ENCODE measurements around the gene CHST9. TPM values are rescaled to one million over a fixed set of nuclear protein-coding genes. Genes with fewer than 3 reads are reported as not detected.

The CHST9 gene
- total and polyA plus RNA-seq, 2 of the 4 experiments (the other 2 are of a cell fraction), result not detected

- CTCF ChIA-PET, result no interaction called here
Observed at GRCh38 chr18:27062802-27063201, 122.3 kb downstream of the CHST9 start.

More at GRCh38 chr18:27062802-27063201, 122.3 kb downstream of the CHST9 start:
- intact Hi-C loops (cut with micrococcal nuclease) (no loop called here), dilution Hi-C loops (cut with HindIII; ENCODE audit: low sequenced_read_pairs, unreplicated experiment) (no loop called here), in situ Hi-C loops (cut with MboI; ENCODE audit: low sequenced_read_pairs) (no loop called here)
- H3K56ac ChIP-seq (ENCODE audit: extremely low read depth, insufficient read depth, low read length), result no peak overlapping the region
- no peaks in the 10 kb centered on the region for H3K36me3 ChIP-seq (ENCODE audit: control insufficient read depth, insufficient read depth, low read length)
- no peak overlapping the region for H4K8ac ChIP-seq (ENCODE audit: low read depth in 2 of 2, low read length in 2 of 2)
- H3K4ac ChIP-seq (ENCODE audit: low read depth, low read length), result no peak overlapping the region
- ATAC-seq (ENCODE audit: low read depth) (no peak), DNase-seq (no peak)
- H3K79me1 ChIP-seq (ENCODE audit: low read depth in 1 of 2, low read length in 2 of 2), result no peaks in the 10 kb centered on the region
- POLR2A ChIA-PET (ENCODE audit: unreplicated experiment), result no interaction called here
- WGBS, 2 experiments (ENCODE audit: extremely low coverage in 2 of 2, insufficient read length in 1 of 2), result no CpG with 5 or more reads among the region's 2 CpGs
- H3K4me2 ChIP-seq (ENCODE audit: low read depth, low read length), result no peak overlapping the region
- H3K4me1 ChIP-seq (ENCODE audit: control insufficient read depth, insufficient read depth, low read length), result no peaks in the 10 kb centered on the region
- BruUV-seq (replicated peaks), result no TSS peak
- H2BK15ac ChIP-seq (ENCODE audit: low read depth, low read length), result no peak overlapping the region
- H3K9me1 ChIP-seq (ENCODE audit: insufficient read depth, low read length), result no peaks in the 10 kb centered on the region
- no peak overlapping the region for H3K18ac ChIP-seq (ENCODE audit: low read depth, low read length)
- TF ChIP-seq USF2 (IDR thresholded peaks at IDR 0.05; ENCODE audit: low read depth, low read length) (no peak), RFX5 (IDR thresholded peaks at IDR 0.05; ENCODE audit: low read depth, low read length) (no peak), RAD21 (IDR thresholded peaks at IDR 0.05; ENCODE audit: low read length) (no peak)
- no peak overlapping the region for H3K14ac ChIP-seq (replicated peaks; ENCODE audit: low read depth, low read length)
- no peak overlapping the region for H4K91ac ChIP-seq (ENCODE audit: insufficient read depth, low read depth, low read length)
- no peak overlapping the region for H3K23ac ChIP-seq (ENCODE audit: low read depth, low read length)
- no peak overlapping the region for H2AK9ac ChIP-seq (replicated peaks; ENCODE audit: low read depth, low read length, poor library complexity)
- H4K5ac ChIP-seq (ENCODE audit: low read depth, low read length), result no peak overlapping the region
- no peak overlapping the region for H2BK20ac ChIP-seq (ENCODE audit: low read depth, low read length)
- no peak overlapping the region for H2AFZ ChIP-seq (replicated peaks; ENCODE audit: low read length, poor library complexity)
- H2AK5ac ChIP-seq (ENCODE audit: low read depth, low read length), result no peak overlapping the region
- no peak overlapping the region for H3K27ac ChIP-seq (ENCODE audit: insufficient read depth, low read length)
- H3K27me3 ChIP-seq (ENCODE audit: control insufficient read depth, insufficient read depth, low read length), result no peaks in the 10 kb centered on the region
- no peaks in the 10 kb centered on the region for H4K20me1 ChIP-seq (ENCODE audit: insufficient read depth, low read length)
- no peak overlapping the region for H3K4me3 ChIP-seq (ENCODE audit: insufficient read depth, low read depth, low read length)
- H3K9ac ChIP-seq (ENCODE audit: low read depth, low read length), result no peak overlapping the region
- no peak overlapping the region for H2BK120ac ChIP-seq (ENCODE audit: low read depth, low read length)
- no peak overlapping the region for H2BK5ac ChIP-seq (ENCODE audit: low read depth, low read length, poor library complexity, severe bottlenecking)
- peaks cover 8% of the 10 kb centered on the region for H3K9me3 ChIP-seq (ENCODE audit: control insufficient read depth, insufficient read depth, low read length)

All from IMR-90 (cell line).